Activated T-cell treated with anti-CD3 and anti-CD28 coated beads, Interleukin-2, amount 50 U/mL, for 4 hours (primary cell): Measurements from ENCODE around the gene DENND1A. TPM values are rescaled to one million over a fixed set of nuclear protein-coding genes. Genes with fewer than 3 reads are reported as not detected.
"Not testable (repeated sequence)": the region's sequence is repeated elsewhere in the genome, so short reads cannot be mapped to it uniquely, and the experiment has no call there.

Source experiments
- ATAC-seq, 2 donors: fragments of 200-7000 bp; cut with Tn5 transposase; one replicate each; pipeline ENCODE4 v1.10.0; 2021
- DNase-seq: peaks from one replicate; pipeline ENCODE4 v3.0.0-alpha.2; 2020
- H3K27me3 Mint-ChIP-seq: one replicate; pipeline ENCODE4 v1.8.0; 2021; ENCODE audit warnings: low read depth, mixed read lengths
- H3K36me3 Mint-ChIP-seq: one replicate; pipeline ENCODE4 v1.8.0; 2022; ENCODE audit warnings: mixed read lengths; ENCODE audit not compliant: insufficient read depth
- H3K4me1 Mint-ChIP-seq: one replicate; pipeline ENCODE4 v1.8.0; 2021; ENCODE audit warnings: low read depth, mixed read lengths
- H3K4me3 Mint-ChIP-seq: one replicate; pipeline ENCODE4 v1.8.0; 2021; ENCODE audit warnings: mild to moderate bottlenecking, moderate library complexity, mixed read lengths
- H3K9me3 Mint-ChIP-seq: one replicate; pipeline ENCODE4 v1.8.0; 2021; ENCODE audit warnings: mixed read lengths
- total RNA-seq, 3 donors: library from RNA; stranded (reverse); gene quantifications; one replicate each; pipeline ENCODE4 v1.2.1, GENCODE V29; 2021

Gene DENND1A
- total RNA-seq, 3 donors from 2014 or later: 15.5 to 21.7 (median 16.9) TPM

- ATAC-seq: no peak
- H3K4me3 Mint-ChIP-seq: no peak overlapping the region
- H3K4me1 Mint-ChIP-seq: no peaks in the 10 kb centered on the region
- no peak for DNase-seq
- H3K36me3 Mint-ChIP-seq: peaks cover 52% of the 10 kb centered on the region
- no peaks in the 10 kb centered on the region for H3K9me3 Mint-ChIP-seq
- H3K27me3 Mint-ChIP-seq: no peaks in the 10 kb centered on the region
These were observed 479.7 kb downstream of the DENND1A start for GRCh38 chr9:123450098-123450770.

- no peaks in the 10 kb centered on the region for H3K9me3 Mint-ChIP-seq
- no peaks in the 10 kb centered on the region for H3K4me1 Mint-ChIP-seq
- DNase-seq: no peak
- no peak for ATAC-seq
- H3K4me3 Mint-ChIP-seq: no peak overlapping the region
- H3K27me3 Mint-ChIP-seq: no peaks in the 10 kb centered on the region
- H3K36me3 Mint-ChIP-seq: peaks cover 43% of the 10 kb centered on the region
These were observed 481.8 kb downstream of the DENND1A start for GRCh38 chr9:123447934-123448646.

GRCh38 chr9:123445981-123446610, 483.8 kb downstream of the DENND1A start:
- Mint-ChIP-seq H3K36me3 (peaks cover 31% of the 10 kb centered on the region), H3K27me3 (no peaks in the 10 kb centered on the region), H3K9me3 (no peaks in the 10 kb centered on the region), H3K4me1 (no peaks in the 10 kb centered on the region), H3K4me3 (no peak overlapping the region)
- DNase-seq (no peak), ATAC-seq (no peak)

DNA sequence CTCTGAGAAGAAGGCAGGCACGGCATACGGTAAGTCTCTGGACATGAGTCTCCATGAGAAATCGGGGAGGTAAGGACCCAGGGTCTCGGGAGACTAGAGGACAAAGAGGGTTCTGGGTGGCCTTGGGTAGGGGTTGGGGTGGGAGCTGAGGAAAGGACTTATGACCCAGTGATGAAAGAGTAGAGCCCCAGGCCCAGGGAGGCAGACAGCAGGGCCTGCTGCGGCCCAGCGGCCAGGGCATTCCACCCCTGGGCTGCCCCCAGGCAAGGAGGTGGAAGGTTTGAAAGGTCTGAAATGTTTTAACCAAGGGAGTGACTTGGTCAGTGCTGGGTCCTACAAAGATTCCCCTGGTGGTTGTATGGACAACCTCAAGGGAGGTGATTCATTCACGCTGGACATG, 484.8 kb downstream of the DENND1A start:
- Mint-ChIP-seq H3K27me3 (no peaks in the 10 kb centered on the region), H3K36me3 (peaks cover 28% of the 10 kb centered on the region), H3K9me3 (no peaks in the 10 kb centered on the region), H3K4me3 (no peak overlapping the region), H3K4me1 (no peaks in the 10 kb centered on the region)
- no peak for DNase-seq
- no peak for ATAC-seq

DNA sequence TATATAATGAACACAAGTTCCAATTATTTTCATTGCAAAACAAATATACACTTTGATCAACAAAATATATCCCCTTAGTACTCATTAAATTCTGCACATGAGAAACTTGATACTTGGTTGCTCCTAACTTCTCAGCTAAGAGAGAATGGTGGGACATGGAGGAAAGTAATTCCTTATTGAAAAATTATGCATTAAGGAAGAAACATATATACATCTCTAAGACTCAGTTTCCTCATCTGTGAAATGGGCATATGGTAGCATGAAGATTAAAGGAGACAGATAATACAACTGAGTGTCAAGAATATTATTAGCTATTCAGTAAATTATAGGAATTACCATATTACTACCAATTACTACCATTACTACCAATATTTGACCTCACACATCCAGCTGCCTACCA, 488.2 kb downstream of the DENND1A start:
- Mint-ChIP-seq H3K4me3 (no peak overlapping the region), H3K9me3 (no peaks in the 10 kb centered on the region), H3K27me3 (no peaks in the 10 kb centered on the region), H3K36me3 (peaks cover 30% of the 10 kb centered on the region), H3K4me1 (no peaks in the 10 kb centered on the region)
- ATAC-seq (no peak), DNase-seq (no peak)

GRCh38 chr9:123440256-123440655, 489.7 kb downstream of the DENND1A start:
- Mint-ChIP-seq H3K4me1 (no peaks in the 10 kb centered on the region), H3K9me3 (no peaks in the 10 kb centered on the region), H3K27me3 (no peaks in the 10 kb centered on the region), H3K4me3 (no peak overlapping the region), H3K36me3 (peaks cover 27% of the 10 kb centered on the region)
- no peak for DNase-seq
- ATAC-seq: no peak

DNA sequence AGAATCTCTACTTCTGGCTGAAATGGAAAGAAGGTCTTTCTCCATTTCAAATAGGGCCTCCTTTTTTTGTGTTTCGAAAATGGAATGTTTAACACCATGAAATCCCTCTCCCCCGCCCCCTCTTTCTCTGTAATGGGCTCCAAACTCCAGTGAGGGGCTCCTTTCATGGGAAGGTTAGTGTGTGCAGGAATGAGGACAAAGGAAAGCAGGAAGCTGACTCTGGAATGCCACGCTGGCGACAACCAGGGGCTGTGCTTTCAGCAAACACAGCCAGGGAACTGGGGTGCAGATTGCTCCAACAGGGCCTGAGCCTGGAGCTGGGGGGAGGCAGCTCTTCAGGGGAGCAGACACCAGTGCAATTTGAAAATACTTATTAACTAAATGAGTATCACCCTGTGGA, 491.1 kb downstream of the DENND1A start:
- DNase-seq (no peak), ATAC-seq (no peak)
- no peak overlapping the region for H3K4me3 Mint-ChIP-seq
- H3K9me3 Mint-ChIP-seq: no peaks in the 10 kb centered on the region
- H3K27me3 Mint-ChIP-seq: no peaks in the 10 kb centered on the region
- no peaks in the 10 kb centered on the region for H3K4me1 Mint-ChIP-seq
- peaks cover 33% of the 10 kb centered on the region for H3K36me3 Mint-ChIP-seq

DNA sequence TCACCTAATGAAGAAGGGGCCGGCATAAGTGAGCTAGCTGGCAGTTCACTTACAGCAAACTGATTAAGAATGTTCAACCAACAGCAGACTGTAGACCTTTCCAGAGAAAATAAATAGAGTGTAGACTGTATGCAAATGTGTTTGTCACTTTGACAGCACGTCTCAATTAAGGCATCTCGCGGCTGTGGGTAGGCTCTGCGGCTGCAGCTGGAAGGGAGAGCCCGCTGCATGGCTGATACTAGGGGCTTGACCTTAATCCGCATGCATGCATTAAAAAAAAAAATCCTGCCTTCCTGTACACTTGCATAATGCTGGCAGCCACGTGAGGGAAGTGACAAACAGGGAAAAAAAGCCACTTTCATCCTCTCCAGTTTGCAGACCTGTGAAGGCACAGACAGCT, 491.6 kb downstream of the DENND1A start:
- H3K9me3 Mint-ChIP-seq: no peaks in the 10 kb centered on the region
- H3K4me3 Mint-ChIP-seq: no peak overlapping the region
- ATAC-seq: no peak
- H3K27me3 Mint-ChIP-seq: no peaks in the 10 kb centered on the region
- no peak for DNase-seq
- peaks cover 37% of the 10 kb centered on the region for H3K36me3 Mint-ChIP-seq
- no peaks in the 10 kb centered on the region for H3K4me1 Mint-ChIP-seq

GRCh38 chr9:123437201-123437600, 492.7 kb downstream of the DENND1A start:
- no peak overlapping the region for H3K4me3 Mint-ChIP-seq
- ATAC-seq: no peak
- peaks cover 40% of the 10 kb centered on the region for H3K36me3 Mint-ChIP-seq

GRCh38 chr9:123435471-123435870, 494.5 kb downstream of the DENND1A start:
- DNase-seq (no peak), ATAC-seq (no peak)
- no peaks in the 10 kb centered on the region for H3K27me3 Mint-ChIP-seq
- peaks cover 43% of the 10 kb centered on the region for H3K36me3 Mint-ChIP-seq
- peaks cover under 1% of the 10 kb centered on the region for H3K9me3 Mint-ChIP-seq
- no peak overlapping the region for H3K4me3 Mint-ChIP-seq
- no peaks in the 10 kb centered on the region for H3K4me1 Mint-ChIP-seq

More at GRCh38 chr9:123437201-123437600, 492.7 kb downstream of the DENND1A start:
- Mint-ChIP-seq H3K27me3 (no peaks in the 10 kb centered on the region), H3K9me3 (no peaks in the 10 kb centered on the region), H3K4me1 (no peaks in the 10 kb centered on the region)
- DNase-seq: no peak

DNA sequence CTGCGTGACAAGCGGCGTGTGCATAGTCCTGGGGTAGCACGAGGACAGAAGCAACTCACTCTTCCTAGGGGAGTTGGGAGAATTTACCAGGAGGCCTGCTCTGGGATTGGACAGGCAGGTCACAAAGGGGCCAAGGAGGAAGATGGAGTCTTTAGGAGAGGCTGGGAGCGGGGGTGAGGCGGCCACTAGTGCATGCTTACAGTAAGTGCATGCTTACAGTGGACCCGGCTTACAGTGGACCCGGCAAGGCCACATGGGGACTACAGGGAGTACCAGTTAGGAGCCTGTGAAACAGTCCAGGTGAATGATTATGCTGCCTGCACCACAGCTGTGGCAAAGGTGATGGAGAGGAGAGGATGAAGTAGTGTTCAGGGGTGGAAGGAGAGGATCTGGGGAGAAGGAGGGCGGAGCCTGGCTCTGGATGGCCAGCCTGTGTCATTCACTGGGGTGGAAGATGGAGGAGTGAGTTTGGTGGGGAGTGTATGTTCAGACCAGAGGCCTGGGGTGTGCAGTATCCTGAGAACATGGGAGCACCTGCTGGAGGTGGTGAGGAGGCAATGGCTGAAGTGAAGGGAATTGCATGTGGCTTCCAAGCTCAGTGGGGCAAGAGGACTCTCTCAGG, 495.2 kb downstream of the DENND1A start:
- Mint-ChIP-seq H3K27me3 (no peaks in the 10 kb centered on the region), H3K36me3 (peaks cover 46% of the 10 kb centered on the region), H3K4me1 (no peaks in the 10 kb centered on the region), H3K4me3 (no peak overlapping the region), H3K9me3 (peaks cover 3% of the 10 kb centered on the region)
- DNase-seq (no peak), ATAC-seq (no peak)

DNA sequence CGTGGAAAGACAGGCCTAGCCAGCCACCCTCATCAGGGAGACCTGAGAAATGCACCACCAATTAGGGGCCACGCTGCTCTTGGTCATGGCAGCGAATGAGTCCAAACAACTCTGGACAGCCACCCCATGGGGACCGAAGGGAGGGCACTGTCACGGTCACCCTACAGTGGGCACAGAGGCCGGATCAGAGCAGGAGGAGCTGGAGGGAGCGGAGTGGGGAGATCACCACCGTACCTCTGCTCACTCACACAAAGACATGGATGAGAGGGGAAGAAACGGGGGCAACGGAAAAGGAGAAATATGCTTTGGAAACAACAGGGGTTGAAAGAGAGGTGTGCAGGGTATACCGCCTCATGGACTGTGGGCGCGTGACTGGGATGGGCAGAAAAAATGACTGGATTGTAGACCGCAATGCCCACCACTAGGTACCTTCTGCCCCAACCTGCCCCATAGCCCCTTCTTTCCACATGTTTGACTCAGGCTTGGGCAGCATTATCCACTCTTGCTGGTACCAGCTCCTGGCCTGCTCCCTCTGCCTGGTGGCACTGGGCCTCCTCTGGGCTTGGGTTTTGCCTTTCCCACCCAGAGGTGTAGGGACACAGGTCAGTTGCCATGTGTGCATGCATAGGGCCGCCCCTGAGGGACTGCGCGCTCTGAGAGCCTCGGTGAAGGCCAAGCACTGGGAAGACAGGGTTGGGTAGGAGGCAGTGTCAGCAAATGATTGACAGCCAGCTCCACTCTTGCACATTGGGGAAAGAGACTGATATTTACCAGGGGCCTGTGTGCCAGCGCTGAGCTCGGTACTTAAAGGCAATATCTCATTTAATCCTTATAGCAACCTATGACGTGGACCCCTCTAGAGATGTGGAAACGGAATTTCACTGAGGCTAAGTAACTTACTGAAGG, 497.3 kb downstream of the DENND1A start:
- DNase-seq (no peak), ATAC-seq (no peak)
- Mint-ChIP-seq H3K4me1 (no peaks in the 10 kb centered on the region), H3K4me3 (no peak overlapping the region), H3K36me3 (peaks cover 55% of the 10 kb centered on the region), H3K27me3 (no peaks in the 10 kb centered on the region), H3K9me3 (peaks cover 3% of the 10 kb centered on the region)

- H3K4me1 Mint-ChIP-seq: no peaks in the 10 kb centered on the region
- H3K36me3 Mint-ChIP-seq: peaks cover 49% of the 10 kb centered on the region
These were observed 498.3 kb downstream of the DENND1A start for GRCh38 chr9:123431581-123431980.

DNA sequence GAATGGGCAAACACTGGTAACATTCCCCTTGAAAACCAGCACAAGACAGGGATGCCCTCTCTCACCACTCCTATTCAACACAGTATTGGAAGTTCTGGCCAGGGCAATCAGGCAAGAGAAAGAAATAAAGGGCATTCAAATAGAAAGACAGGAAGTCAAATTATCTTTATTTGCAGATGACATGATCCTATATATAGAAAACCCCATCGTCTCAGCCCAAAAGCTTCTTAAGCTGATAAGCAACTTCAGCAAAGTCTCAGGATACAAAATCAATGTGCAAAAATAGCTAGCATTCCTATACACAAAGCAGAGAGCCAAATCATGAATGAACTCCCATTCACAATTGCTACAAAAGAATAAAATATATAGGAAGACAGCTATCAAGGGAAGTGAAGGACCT, 501.5 kb downstream of the DENND1A start:
- H3K4me3 Mint-ChIP-seq, ATAC-seq, H3K9me3 Mint-ChIP-seq, H3K4me1 Mint-ChIP-seq, DNase-seq, H3K27me3 Mint-ChIP-seq: not testable (repeated sequence)
- H3K36me3 Mint-ChIP-seq: peaks cover 43% of the 10 kb centered on the region

More at GRCh38 chr9:123431581-123431980, 498.3 kb downstream of the DENND1A start:
- DNase-seq: no peak
- Mint-ChIP-seq H3K27me3 (no peaks in the 10 kb centered on the region), H3K4me3 (no peak overlapping the region), H3K9me3 (peaks cover 3% of the 10 kb centered on the region)
- ATAC-seq: no peak
